NCI-H1417 treated with DMSO at 0.1 percent for 48 hours (cell line): ENCODE measurements around the gene SERF2.
"Not testable (repeated sequence)": the region's sequence is repeated elsewhere in the genome, so short reads cannot be mapped to it uniquely, and the experiment has no call there.

Experiments
- DNase-seq: peaks from one replicate; lab custom pipeline; 2025; lab: John Stamatoyannopoulos, UW

SERF2 gene

GRCh38 chr15:43829951-43830540, 37.9 kb downstream of the SERF2 start:
- not testable (repeated sequence) for DNase-seq

- DNase-seq, result not testable (repeated sequence)
Measured at GRCh38 chr15:43830691-43831275, 38.7 kb downstream of the SERF2 start.

GRCh38 chr15:43831519-43832052, 39.5 kb downstream of the SERF2 start:
- not testable (repeated sequence) for DNase-seq

- DNase-seq, result not testable (repeated sequence)
Measured at GRCh38 chr15:43832485-43832884, 40.4 kb downstream of the SERF2 start.

GRCh38 chr15:43845421-43845820, 53.3 kb downstream of the SERF2 start:
- DNase-seq, result no peak
